Mesothelial cell of epicardium (in vitro differentiated cells): Measurements from ENCODE around the gene ADRM1. TPM values are rescaled to one million over a fixed set of nuclear protein-coding genes. Genes with fewer than 3 reads are reported as not detected.

ENCODE experiments used
- DNase-seq, 2 experiments: peaks; one replicate each; pipeline ENCODE4 v3.0.0; 2021; ENCODE audit warnings: low spot score in 2 of 2; ENCODE audit not compliant: unreplicated experiment in 2 of 2
- H3K27ac Mint-ChIP-seq: 2 replicates; pipeline ENCODE4 v1.8.0; 2021; ENCODE audit warnings: mixed read lengths
- H3K27me3 Mint-ChIP-seq: 2 replicates; pipeline ENCODE4 v1.8.0; 2021; ENCODE audit warnings: low read depth, mixed read lengths
- H3K36me3 Mint-ChIP-seq: 2 replicates; pipeline ENCODE4 v1.8.0; 2021; ENCODE audit warnings: mixed read lengths
- H3K4me1 Mint-ChIP-seq: 2 replicates; pipeline ENCODE4 v1.8.0; 2021; ENCODE audit warnings: mixed read lengths
- H3K4me3 Mint-ChIP-seq: 2 replicates; pipeline ENCODE4 v1.8.0; 2021; ENCODE audit warnings: mild to moderate bottlenecking, moderate library complexity, mixed read lengths
- H3K9me3 Mint-ChIP-seq: 2 replicates; pipeline ENCODE4 v1.8.0; 2021; ENCODE audit warnings: mixed read lengths
- total RNA-seq: library from RNA; stranded (reverse); gene quantifications from 3 replicates; pipeline ENCODE4 v1.2.1, GENCODE V29; 2021
- TF ChIP-seq, protein P1 (sequence below): fragments of 200-600 bp; sonication (generic); IDR thresholded peaks from one replicate; pipeline ENCODE4 v1.5.0; 2021; ENCODE audit warnings: antibody characterized with exemption; ENCODE audit not compliant: unreplicated experiment

Gene ADRM1
- total RNA-seq, 1 donor from 2014 or later: 59.0 TPM

DNA sequence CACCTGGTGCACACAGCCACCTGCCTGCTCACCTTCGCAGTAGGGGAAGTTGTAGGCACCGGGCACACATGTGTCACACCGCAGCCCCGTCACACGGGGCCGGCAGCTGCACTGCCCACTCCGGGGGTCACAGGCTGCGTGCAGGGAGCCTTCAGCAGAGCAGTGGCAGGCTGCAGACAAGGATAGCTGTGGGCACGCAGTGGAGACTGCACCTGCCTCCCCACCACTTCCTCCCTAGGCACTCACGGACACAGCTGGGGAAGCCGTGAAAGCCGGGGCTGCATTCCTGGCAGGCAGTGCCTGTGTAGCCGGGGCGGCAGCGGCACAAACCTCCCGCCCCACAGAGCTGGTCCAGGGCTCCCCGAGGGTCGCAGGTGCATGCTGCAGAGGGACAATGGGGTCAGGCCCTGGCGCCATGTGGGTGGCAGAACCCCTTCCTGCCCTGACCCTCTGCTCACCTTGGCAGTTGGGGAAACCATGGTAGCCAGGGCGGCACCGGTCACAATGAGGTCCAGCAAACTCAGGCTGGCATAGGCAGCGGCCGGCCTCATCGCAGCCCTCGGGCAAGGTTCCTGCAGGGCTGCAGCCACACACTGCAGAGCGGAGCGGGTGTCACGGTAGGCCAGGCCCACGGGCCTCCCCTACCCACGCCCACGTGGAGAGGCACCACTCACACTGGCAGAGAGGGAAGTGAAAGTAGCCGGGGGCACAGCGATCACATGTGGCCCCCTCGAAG, 34.9 kb downstream of the ADRM1 start:
- H3K9me3 Mint-ChIP-seq: peaks cover 5% of the 10 kb centered on the region
- no peak overlapping the region for H3K4me3 Mint-ChIP-seq
- H3K36me3 Mint-ChIP-seq: peaks cover 29% of the 10 kb centered on the region
- no peaks in the 10 kb centered on the region for H3K4me1 Mint-ChIP-seq
- H3K27ac Mint-ChIP-seq: no peak overlapping the region
- DNase-seq: no peak
- TF ChIP-seq, protein P1, sequence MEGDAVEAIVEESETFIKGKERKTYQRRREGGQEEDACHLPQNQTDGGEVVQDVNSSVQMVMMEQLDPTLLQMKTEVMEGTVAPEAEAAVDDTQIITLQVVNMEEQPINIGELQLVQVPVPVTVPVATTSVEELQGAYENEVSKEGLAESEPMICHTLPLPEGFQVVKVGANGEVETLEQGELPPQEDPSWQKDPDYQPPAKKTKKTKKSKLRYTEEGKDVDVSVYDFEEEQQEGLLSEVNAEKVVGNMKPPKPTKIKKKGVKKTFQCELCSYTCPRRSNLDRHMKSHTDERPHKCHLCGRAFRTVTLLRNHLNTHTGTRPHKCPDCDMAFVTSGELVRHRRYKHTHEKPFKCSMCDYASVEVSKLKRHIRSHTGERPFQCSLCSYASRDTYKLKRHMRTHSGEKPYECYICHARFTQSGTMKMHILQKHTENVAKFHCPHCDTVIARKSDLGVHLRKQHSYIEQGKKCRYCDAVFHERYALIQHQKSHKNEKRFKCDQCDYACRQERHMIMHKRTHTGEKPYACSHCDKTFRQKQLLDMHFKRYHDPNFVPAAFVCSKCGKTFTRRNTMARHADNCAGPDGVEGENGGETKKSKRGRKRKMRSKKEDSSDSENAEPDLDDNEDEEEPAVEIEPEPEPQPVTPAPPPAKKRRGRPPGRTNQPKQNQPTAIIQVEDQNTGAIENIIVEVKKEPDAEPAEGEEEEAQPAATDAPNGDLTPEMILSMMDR: no peak
- no peaks in the 10 kb centered on the region for H3K27me3 Mint-ChIP-seq

DNA sequence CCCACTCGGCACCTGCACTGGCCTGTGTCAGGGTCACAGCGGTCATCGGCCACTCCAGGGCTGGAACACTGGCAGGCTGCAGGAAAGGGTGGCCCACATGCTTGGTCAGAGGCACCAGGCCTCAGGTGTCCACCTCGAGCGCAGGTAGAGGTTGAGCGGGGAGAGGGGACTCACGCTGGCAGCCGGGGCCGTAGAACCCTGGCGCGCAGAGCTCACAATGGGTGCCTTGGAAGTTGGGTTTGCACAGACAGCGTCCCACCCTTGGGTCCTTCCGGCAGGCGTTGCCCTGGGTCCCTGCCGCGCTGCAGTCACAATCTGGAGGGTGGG, 35.5 kb downstream of the ADRM1 start:
- H3K4me3 Mint-ChIP-seq: no peak overlapping the region
- H3K36me3 Mint-ChIP-seq: peaks cover 34% of the 10 kb centered on the region
- H3K27ac Mint-ChIP-seq: no peak overlapping the region
- DNase-seq: no peak
- no peaks in the 10 kb centered on the region for H3K4me1 Mint-ChIP-seq
- TF ChIP-seq, protein P1: no peak
- H3K9me3 Mint-ChIP-seq: peaks cover 5% of the 10 kb centered on the region
- no peaks in the 10 kb centered on the region for H3K27me3 Mint-ChIP-seq

DNA sequence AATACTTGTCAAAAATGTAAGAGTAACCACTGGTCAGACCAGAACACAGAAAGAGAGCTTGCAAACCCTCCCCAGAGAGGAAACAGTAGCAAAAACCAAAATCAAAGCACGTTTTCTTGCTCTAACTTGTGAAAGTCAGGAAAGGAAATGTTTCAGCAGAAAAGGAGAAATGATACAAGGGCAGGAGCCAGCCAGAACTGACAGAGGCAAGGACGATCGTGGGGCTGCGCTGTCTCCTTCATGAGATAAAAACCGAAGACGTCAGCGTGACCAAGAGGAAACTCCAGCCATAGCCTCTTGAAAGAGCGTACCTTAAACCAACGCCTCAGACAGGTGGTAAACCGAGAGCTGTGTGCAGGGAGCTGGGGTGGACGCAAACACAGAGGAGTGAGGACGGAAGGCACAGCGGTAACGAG, 36.9 kb downstream of the ADRM1 start:
- TF ChIP-seq, protein P1: no peak
- Mint-ChIP-seq H3K4me1 (no peaks in the 10 kb centered on the region), H3K4me3 (no peak overlapping the region), H3K9me3 (peaks cover 5% of the 10 kb centered on the region), H3K36me3 (peaks cover 41% of the 10 kb centered on the region), H3K27me3 (no peaks in the 10 kb centered on the region), H3K27ac (no peak overlapping the region)
- no peak for DNase-seq

DNA sequence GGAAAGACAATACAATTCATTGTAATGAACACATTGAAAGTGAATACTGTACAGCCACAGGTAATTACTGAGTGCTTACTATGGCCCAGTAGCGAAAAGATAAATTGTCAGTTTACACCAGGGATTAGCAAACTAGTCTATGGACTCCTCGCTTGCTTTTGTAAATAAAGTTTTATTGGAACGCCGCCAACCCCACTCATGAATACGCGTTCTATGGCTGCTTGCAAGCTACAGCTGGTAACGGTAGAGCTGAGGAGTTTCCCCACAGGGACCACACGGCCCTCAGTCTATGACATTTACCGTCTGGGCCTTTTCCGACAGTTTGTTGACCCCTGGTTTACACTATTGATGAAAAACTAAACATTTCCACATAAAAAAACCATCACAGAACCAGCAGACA, 40.1 kb downstream of the ADRM1 start:
- no peak for DNase-seq
- Mint-ChIP-seq H3K4me1 (no peaks in the 10 kb centered on the region), H3K27ac (no peak overlapping the region), H3K4me3 (no peak overlapping the region), H3K36me3 (peaks cover 42% of the 10 kb centered on the region), H3K9me3 (peaks cover 6% of the 10 kb centered on the region), H3K27me3 (no peaks in the 10 kb centered on the region)
- TF ChIP-seq, protein P1: no peak

DNA sequence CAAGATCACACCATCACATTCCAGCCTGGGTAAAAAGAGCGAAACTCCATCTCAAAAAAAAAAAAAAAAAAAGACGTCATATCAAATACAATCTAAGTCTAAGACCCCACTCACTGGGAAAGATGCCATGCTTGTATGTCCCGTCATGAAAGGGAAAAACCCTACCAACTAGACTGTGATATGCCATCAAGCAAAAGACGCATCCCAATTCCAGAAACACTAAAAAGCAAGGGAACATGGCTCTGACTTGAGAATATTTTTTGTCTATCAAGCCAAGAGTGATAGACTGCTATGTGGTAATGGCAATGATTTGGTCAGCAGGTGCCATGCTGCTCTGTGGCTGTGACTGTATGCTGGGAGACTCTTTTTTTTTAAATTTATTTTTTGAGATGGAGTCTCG, 41.3 kb downstream of the ADRM1 start:
- no peak for DNase-seq
- Mint-ChIP-seq H3K27me3 (no peaks in the 10 kb centered on the region), H3K9me3 (peaks cover 12% of the 10 kb centered on the region), H3K4me1 (no peaks in the 10 kb centered on the region), H3K4me3 (no peak overlapping the region), H3K27ac (no peak overlapping the region), H3K36me3 (peaks cover 47% of the 10 kb centered on the region)
- TF ChIP-seq, protein P1: no peak

DNA sequence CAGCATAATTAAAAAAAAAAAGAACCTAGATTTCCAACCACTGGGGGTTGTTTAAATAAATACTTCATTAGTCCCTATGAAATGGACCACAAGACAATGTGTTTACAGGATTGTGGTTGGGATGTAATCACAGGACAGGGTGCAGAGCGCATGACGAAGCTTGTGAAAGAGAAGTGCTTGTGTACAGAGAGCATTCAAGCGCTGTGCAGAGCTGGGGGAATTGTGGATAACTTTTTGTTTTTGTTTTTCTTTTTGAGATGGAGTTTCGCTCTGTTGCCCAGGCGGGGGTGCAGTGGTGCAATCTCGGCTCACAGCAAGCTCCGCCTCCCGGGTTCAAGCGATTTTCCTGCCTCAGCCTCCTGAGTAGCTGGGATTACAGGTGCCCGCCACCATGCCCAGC, 42.0 kb downstream of the ADRM1 start:
- TF ChIP-seq, protein P1: no peak
- DNase-seq: no peak
- no peak overlapping the region for H3K4me3 Mint-ChIP-seq
- H3K27me3 Mint-ChIP-seq: no peaks in the 10 kb centered on the region
- peaks cover 46% of the 10 kb centered on the region for H3K36me3 Mint-ChIP-seq
- H3K27ac Mint-ChIP-seq: no peak overlapping the region
- H3K9me3 Mint-ChIP-seq: peaks cover 15% of the 10 kb centered on the region
- H3K4me1 Mint-ChIP-seq: no peaks in the 10 kb centered on the region
